ENCODE measurements around the gene DGCR2.

Gene DGCR2

GRCh38 chr22:19065298-19065859 lies 56.8 kb downstream of the DGCR2 start:
- in situ Hi-C loops (cut with MboI; ENCODE audit: low sequenced_read_pairs, unreplicated experiment): no loop called here
- TF ChIP-seq CTCF (IDR thresholded peaks at IDR 0.05; ENCODE audit: borderline replicate concordance, control extremely low read depth, extremely low read depth, insufficient read depth, missing control alignments): no peak
- DNase-seq (ENCODE audit: low spot score): no peak

GRCh38 chr22:19064354-19065054 lies 57.7 kb downstream of the DGCR2 start:
- in situ Hi-C loops (cut with MboI; ENCODE audit: low sequenced_read_pairs, unreplicated experiment): no loop called here
- TF ChIP-seq CTCF (IDR thresholded peaks at IDR 0.05; ENCODE audit: borderline replicate concordance, control extremely low read depth, extremely low read depth, insufficient read depth, missing control alignments): no peak
- no peak for DNase-seq (ENCODE audit: low spot score)

- in situ Hi-C loops (cut with MboI; ENCODE audit: low sequenced_read_pairs, unreplicated experiment): no loop called here
- no peak for TF ChIP-seq CTCF (IDR thresholded peaks at IDR 0.05; ENCODE audit: borderline replicate concordance, control extremely low read depth, extremely low read depth, insufficient read depth, missing control alignments)
These were observed 58.4 kb downstream of the DGCR2 start for GRCh38 chr22:19063581-19064353.

GRCh38 chr22:19062943-19063308 lies 59.3 kb downstream of the DGCR2 start:
- in situ Hi-C loops (cut with MboI; ENCODE audit: low sequenced_read_pairs, unreplicated experiment): no loop called here
- TF ChIP-seq CTCF (IDR thresholded peaks at IDR 0.05; ENCODE audit: borderline replicate concordance, control extremely low read depth, extremely low read depth, insufficient read depth, missing control alignments): no peak
- DNase-seq (ENCODE audit: low spot score): no peak

More at GRCh38 chr22:19063581-19064353, 58.4 kb downstream of the DGCR2 start:
- DNase-seq (ENCODE audit: low spot score): no peak

GRCh38 chr22:19062139-19062942 lies 59.9 kb downstream of the DGCR2 start:
- no peak for DNase-seq (ENCODE audit: low spot score)
- in situ Hi-C loops (cut with MboI; ENCODE audit: low sequenced_read_pairs, unreplicated experiment): no loop called here
- no peak for TF ChIP-seq CTCF (IDR thresholded peaks at IDR 0.05; ENCODE audit: borderline replicate concordance, control extremely low read depth, extremely low read depth, insufficient read depth, missing control alignments)

- DNase-seq (ENCODE audit: low spot score): no peak
- in situ Hi-C loops (cut with MboI; ENCODE audit: low sequenced_read_pairs, unreplicated experiment): no loop called here
- no peak for TF ChIP-seq CTCF (IDR thresholded peaks at IDR 0.05; ENCODE audit: borderline replicate concordance, control extremely low read depth, extremely low read depth, insufficient read depth, missing control alignments)
These were observed 60.6 kb downstream of the DGCR2 start for GRCh38 chr22:19061471-19062138.

Measured in GM13976 (cell line).